Pancreas (tissue), 10 donors: ENCODE data around the gene COL19A1. TPM values are rescaled to one million over a fixed set of nuclear protein-coding genes. Genes with fewer than 3 reads are reported as not detected.

Source experiments
- ATAC-seq, 4 donors: fragments of 200-7000 bp; cut with Tn5 transposase; one replicate each; pipeline versions ENCODE4 v1.8.0 to v1.9.1; 2020; ENCODE audit warnings: mild to moderate bottlenecking in 4 of 4, moderate library complexity in 4 of 4
- DNase-seq, 6 donors: peaks; one replicate each; pipeline ENCODE4 v3.0.0-alpha.2; 2020
- FAIRE-seq: peaks from 2 replicates; lab custom pipeline; 2012; peaks lifted over from hg19 to GRCh38; lab: Jason Lieb, UNC
- H3K27ac ChIP-seq, 4 donors: fragments of 200-600 bp; sonication (generic); 1 replicate in 3 of 4; 2 replicates in 1 of 4; pipeline versions ENCODE4 v1.5.0 to v1.8.0; 2020
- H3K27me3 ChIP-seq, 4 donors: fragments of 200-600 bp; one replicate each; pipeline ENCODE4 v1.8.0; 2021
- H3K36me3 ChIP-seq, 3 donors: fragments of 200-600 bp; sonication (generic) in 1 of 3; one replicate each; pipeline versions ENCODE4 v1.5.0 to v1.8.0; 2020 to 2021
- H3K4me1 ChIP-seq, 3 donors: fragments of 200-600 bp; one replicate each; pipeline ENCODE4 v1.8.0; 2021
- H3K4me3 ChIP-seq, 4 donors: fragments of 200-600 bp; sonication (generic) in 2 of 4; one replicate each; pipeline versions ENCODE4 v1.5.0 to v1.8.0; 2020 to 2021
- H3K9me3 ChIP-seq, 4 donors: fragments of 200-600 bp; one replicate each; pipeline ENCODE4 v1.8.0; 2021
- CTCF ChIP-seq, 4 donors: fragments of 200-600 bp; sonication (generic) in 3 of 4; IDR thresholded peaks; one replicate each; pipeline versions ENCODE4 v1.5.0 to v1.8.0; 2021; ENCODE audit warnings: antibody characterized with exemption in 4 of 4
- WGBS, 2 donors: extraction: QIAGEN DNeasy Blood & Tissue Kit; methylation state at CpG; one replicate each; pipeline ENCODE4 v1.1.7; 2013; 5-methylcytosine and 5-hydroxymethylcytosine counted together
- intact Hi-C, 3 donors: fragments of 100-400 bp; cut with DNase I; formaldehyde crosslinking; loops; one replicate each; pipeline versions ENCODE4 v1.11.1 to v1.14.2; 2022
- polyA plus RNA-seq, 2 donors: library from polyadenylated mRNA; stranded (reverse); fragments of 200-250 nt; gene quantifications; one replicate each; pipeline ENCODE4 v1.2.3, GENCODE V29; 2013
- total RNA-seq, 6 donors: library from RNA; stranded (reverse); fragmentation: NEBNext Ultra II Directional in 4 of 6; extraction: Animal tissue kit (Norgen Biotek cat#: 25700) in 4 of 6; gene quantifications; one replicate each; pipeline versions ENCODE4 v1.2.1 to v1.2.4, GENCODE V29; 2021 to 2023
- donor health status: healthy with polysubstance abuse.
- donor health status: DM: no; HTN: no; CAD: no; lungs with moderate emphysema.
- donor health status: DM: no; HTN: no; CAD: no.
- donor health status: control.
- donor health status: control.
- donor health status: Bipolar disorder and iron deficiency.
- donor health status: DM: yes; HTN: yes; CAD: no.
- donor health status: DM: no; HTN: no; CAD: no.
- donor health status: DM: no; HTN: no; CAD: no.
- donor health status: DM: yes; HTN: yes; CAD: no.

The COL19A1 gene
- total and polyA plus RNA-seq, 8 donors: 0.04 to 0.86 (median 0.37) TPM

- TF ChIP-seq CTCF (IDR thresholded peaks at IDR 0.05): no peak
- H3K36me3 ChIP-seq: no peaks in the 10 kb centered on the region
- intact Hi-C loops: no loop called here
- FAIRE-seq (no peak), ATAC-seq (no peak), DNase-seq (peak in 1 of 6 donors; percentile 60)
- H3K27ac ChIP-seq: no peak overlapping the region
- H3K4me1 ChIP-seq: no peaks in the 10 kb centered on the region
- 82% methylated on average over 7 of the region's 7 CpGs for WGBS, 2 donors
- H3K9me3 ChIP-seq: no peaks in the 10 kb centered on the region
- no peak overlapping the region for H3K4me3 ChIP-seq
- H3K27me3 ChIP-seq: no peaks in the 10 kb centered on the region
Observed at GRCh38 chr6:70234561-70235236, 368.3 kb downstream of the COL19A1 start.

GRCh38 chr6:70236343-70236742, 370.0 kb downstream of the COL19A1 start:
- 67% methylated on average over 3 of the region's 3 CpGs for WGBS, 2 donors
- Histone ChIP-seq H3K4me1 (no peaks in the 10 kb centered on the region), H3K36me3 (no peaks in the 10 kb centered on the region), H3K9me3 (no peaks in the 10 kb centered on the region), H3K27me3 (no peaks in the 10 kb centered on the region), H3K27ac (no peak overlapping the region), H3K4me3 (no peak overlapping the region)
- intact Hi-C loops: no loop called here
- ATAC-seq (no peak), FAIRE-seq (no peak), DNase-seq (no peak)
- TF ChIP-seq CTCF (IDR thresholded peaks at IDR 0.05): no peak

- Histone ChIP-seq H3K9me3 (no peaks in the 10 kb centered on the region), H3K36me3 (no peaks in the 10 kb centered on the region), H3K4me3 (no peak overlapping the region), H3K27ac (no peak overlapping the region), H3K27me3 (no peaks in the 10 kb centered on the region), H3K4me1 (no peaks in the 10 kb centered on the region)
- ATAC-seq: peak in 3 of 4 donors; percentile 32 to 45 (median 37)
- intact Hi-C loops: no loop called here
- WGBS, 2 donors: 46 to 55% methylated on average over 3 of the region's 3 CpGs
- TF ChIP-seq CTCF (IDR thresholded peaks at IDR 0.05): no peak
- no peak for FAIRE-seq
- DNase-seq: no peak
Observed at GRCh38 chr6:70241031-70241430, 374.7 kb downstream of the COL19A1 start.

GRCh38 chr6:70241991-70242420, 375.6 kb downstream of the COL19A1 start:
- Histone ChIP-seq H3K36me3 (no peaks in the 10 kb centered on the region), H3K27me3 (no peaks in the 10 kb centered on the region), H3K27ac (peak overlapping the region in 1 of 4 donors; percentile 14), H3K4me1 (no peaks in the 10 kb centered on the region), H3K9me3 (no peaks in the 10 kb centered on the region), H3K4me3 (peak overlapping the region in 1 of 4 donors; percentile 1)
- DNase-seq: peak in 5 of 6 donors; percentile 24 to 44 (median 31)
- no peak for FAIRE-seq
- 40 to 48% methylated on average over 7 of the region's 7 CpGs for WGBS, 2 donors
- intact Hi-C loops: no loop called here
- TF ChIP-seq CTCF (IDR thresholded peaks at IDR 0.05): no peak
- ATAC-seq: peak; percentile 84 to 95 (median 88)

GRCh38 chr6:70246118-70246517, 379.8 kb downstream of the COL19A1 start:
- intact Hi-C loops: no loop called here
- H3K4me1 ChIP-seq: no peaks in the 10 kb centered on the region
- WGBS, 2 donors: 86 to 90% methylated on average over 7 of the region's 7 CpGs
- H3K36me3 ChIP-seq: no peaks in the 10 kb centered on the region
- H3K9me3 ChIP-seq: no peaks in the 10 kb centered on the region
- DNase-seq: no peak
- FAIRE-seq: no peak
- no peak for ATAC-seq
- H3K27me3 ChIP-seq: no peaks in the 10 kb centered on the region
- H3K27ac ChIP-seq: no peak overlapping the region
- H3K4me3 ChIP-seq: no peak overlapping the region
- TF ChIP-seq CTCF (IDR thresholded peaks at IDR 0.05): no peak
